Mammary microvascular endothelial cell (primary cell): Measurements from ENCODE around the gene WIPI1. TPM values are rescaled to one million over a fixed set of nuclear protein-coding genes. Genes with fewer than 3 reads are reported as not detected.

Source experiments
- total RNA-seq: library from RNA; depleted of rRNA; stranded (reverse); fragments of >200 nt; gene quantifications from 2 replicates; pipeline ENCODE4 v1.2.3, GENCODE V29; 2015

The WIPI1 gene, protein sequence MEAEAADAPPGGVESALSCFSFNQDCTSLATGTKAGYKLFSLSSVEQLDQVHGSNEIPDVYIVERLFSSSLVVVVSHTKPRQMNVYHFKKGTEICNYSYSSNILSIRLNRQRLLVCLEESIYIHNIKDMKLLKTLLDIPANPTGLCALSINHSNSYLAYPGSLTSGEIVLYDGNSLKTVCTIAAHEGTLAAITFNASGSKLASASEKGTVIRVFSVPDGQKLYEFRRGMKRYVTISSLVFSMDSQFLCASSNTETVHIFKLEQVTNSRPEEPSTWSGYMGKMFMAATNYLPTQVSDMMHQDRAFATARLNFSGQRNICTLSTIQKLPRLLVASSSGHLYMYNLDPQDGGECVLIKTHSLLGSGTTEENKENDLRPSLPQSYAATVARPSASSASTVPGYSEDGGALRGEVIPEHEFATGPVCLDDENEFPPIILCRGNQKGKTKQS
- 46.3 and 50.2 TPM in 2 replicates for total RNA-seq

DNA sequence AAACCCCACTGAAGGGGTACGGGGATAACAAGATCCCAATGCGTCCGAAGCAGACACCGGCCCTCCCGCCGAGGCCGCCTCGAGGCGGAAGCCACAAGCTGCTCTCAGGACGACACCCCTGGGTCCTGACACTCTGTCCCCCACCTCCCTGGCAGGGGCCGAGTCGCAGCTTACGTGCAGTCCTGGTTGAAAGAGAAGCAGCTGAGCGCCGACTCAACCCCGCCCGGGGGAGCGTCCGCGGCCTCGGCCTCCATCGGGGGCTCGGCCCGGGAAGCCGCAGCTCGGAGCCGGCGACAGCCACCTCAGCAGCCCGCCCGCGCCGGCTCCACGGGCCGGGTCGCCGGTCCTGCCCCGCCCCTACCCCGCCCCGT is at the start of gene WIPI1:
Gene WIPI1 (minus strand): TSS at position 329 of the 371 bp plus-strand sequence. CDS start 75 bp downstream, at position 254.

Other genes starting within 250 kb of the WIPI1 start
- gene AMZ2, start 209.5 kb downstream of the WIPI1 start, total RNA-seq = 70.0 and 73.3 TPM in 2 replicates
- gene SLC16A6, start 166.4 kb downstream of the WIPI1 start, total RNA-seq = 0.20 and 0.74 TPM in 2 replicates
- gene ARSG, start 166.0 kb downstream of the WIPI1 start, total RNA-seq = 2.9 and 5.0 TPM in 2 replicates
- gene PRKAR1A, start 54.9 kb upstream of the WIPI1 start, total RNA-seq = 206 and 222 TPM in 2 replicates
- gene FAM20A, start 143.9 kb upstream of the WIPI1 start, total RNA-seq = not detected in 2 replicates